Amniotic epithelial cell (primary cell): ENCODE measurements around the gene MEGF11.
"Not testable (repeated sequence)": the region's sequence is repeated elsewhere in the genome, so short reads cannot be mapped to it uniquely, and the experiment has no call there.

Experiments used
- DNase-seq: peaks from one replicate; pipeline ENCODE4 v3.0.0-alpha.2; 2010; ENCODE audit warnings: low read depth

MEGF11 gene

GRCh38 chr15:66275352-66275751, 21.8 kb upstream of the MEGF11 start:
- DNase-seq, result no peak

- DNase-seq, result no peak
Observed at GRCh38 chr15:66270932-66271331, 17.4 kb upstream of the MEGF11 start.

- peak; percentile 51 for DNase-seq
Observed at GRCh38 chr15:66269326-66270090, 16.0 kb upstream of the MEGF11 start.

- DNase-seq, result no peak
Observed at GRCh38 chr15:66264859-66265513, 11.4 kb upstream of the MEGF11 start.

- DNase-seq, result not testable (repeated sequence)
Observed at GRCh38 chr15:66262837-66263236, 9.3 kb upstream of the MEGF11 start.

DNA sequence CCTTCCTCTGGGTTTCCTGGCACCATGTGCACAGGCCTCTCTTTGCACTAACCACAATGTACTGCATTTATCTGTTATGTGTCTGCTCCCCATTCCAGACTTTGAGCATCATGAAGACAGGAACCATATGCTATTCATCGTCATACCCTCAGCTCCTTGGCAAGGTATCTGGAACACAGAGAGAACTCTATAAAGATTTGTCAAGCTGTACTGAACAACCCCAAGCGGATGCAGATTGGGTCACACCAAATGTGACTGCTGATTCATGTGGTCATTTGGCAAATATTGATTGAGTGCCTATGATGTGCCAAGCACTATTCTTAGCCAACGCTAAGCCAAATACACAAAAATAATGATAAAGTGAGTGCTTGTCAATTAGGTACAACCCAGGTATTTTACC, 7.5 kb upstream of the MEGF11 start:
- DNase-seq, result no peak

DNA sequence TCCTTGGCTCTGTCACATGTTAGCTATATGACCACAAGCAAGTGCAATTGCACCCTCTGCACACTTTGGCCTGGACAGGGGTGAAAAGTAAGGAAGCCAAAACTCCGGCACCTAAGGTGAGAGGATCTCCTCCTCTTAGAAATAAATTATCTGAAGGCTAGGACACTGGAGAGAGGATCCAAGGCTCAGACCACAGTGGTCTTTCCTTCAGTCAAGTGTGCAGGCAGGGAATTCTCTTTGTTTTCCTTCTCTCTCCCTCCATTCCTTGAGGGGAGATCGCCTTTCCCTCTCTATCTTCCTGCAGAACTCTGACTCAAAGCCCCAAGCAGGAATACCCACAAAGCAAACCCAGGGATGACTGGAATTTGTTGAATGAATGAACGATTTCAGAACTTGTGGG, 3.1 kb upstream of the MEGF11 start:
- no peak for DNase-seq

GRCh38 chr15:66254951-66255676, 1.6 kb upstream of the MEGF11 start:
- no peak for DNase-seq

GRCh38 chr15:66254089-66254950, 770 bp upstream of the MEGF11 start:
- no peak for DNase-seq

- DNase-seq, result peak; percentile 19
Observed at GRCh38 chr15:66252685-66253417, 699 bp downstream of the MEGF11 start.

DNA sequence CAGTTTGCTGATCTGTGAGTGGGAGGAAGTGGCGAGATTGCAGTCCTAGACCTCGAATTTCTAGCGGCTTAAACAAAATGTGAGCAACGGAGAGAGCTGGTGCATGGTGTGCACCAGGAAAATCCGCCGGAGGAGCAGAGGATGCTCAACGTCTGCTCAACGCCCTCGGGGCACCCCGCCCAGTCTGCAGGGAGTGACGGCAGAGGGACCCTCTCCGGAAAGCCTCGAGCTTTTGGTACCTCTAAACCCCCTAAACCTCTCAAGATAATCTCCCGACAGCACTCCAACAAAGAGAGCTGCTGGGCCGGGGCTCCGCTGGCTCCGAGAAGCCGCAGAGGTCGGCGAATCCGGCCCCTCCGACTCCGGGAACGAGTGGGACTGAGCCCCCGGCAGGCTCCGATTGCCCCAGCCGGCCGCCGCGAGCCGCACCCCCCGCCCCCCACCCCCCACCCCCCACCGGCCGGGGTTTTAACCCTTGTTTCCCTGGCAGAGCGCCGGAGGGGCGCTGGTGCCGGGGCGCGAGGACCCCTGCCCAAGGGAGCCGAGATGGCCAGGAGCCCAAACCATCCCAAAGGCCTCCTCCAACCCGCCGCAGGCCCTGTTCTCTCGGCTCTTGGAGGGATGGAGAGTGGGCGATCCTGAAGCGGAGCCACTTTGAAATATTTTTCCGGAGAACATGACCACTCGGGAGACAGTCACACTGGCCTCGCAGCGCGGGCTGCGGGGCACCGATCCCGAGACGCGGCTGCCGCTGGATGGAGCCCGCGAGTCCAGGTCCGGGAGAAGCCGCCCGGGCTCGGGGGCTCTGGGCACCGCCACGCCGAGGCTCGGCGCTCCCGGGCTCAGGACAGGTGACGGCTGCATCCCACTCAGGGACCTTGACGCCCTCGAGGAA, 1.5 kb downstream of the MEGF11 start:
- peak; percentile 20 for DNase-seq

GRCh38 chr15:66251065-66251789, 2.3 kb downstream of the MEGF11 start:
- DNase-seq, result no peak

DNA sequence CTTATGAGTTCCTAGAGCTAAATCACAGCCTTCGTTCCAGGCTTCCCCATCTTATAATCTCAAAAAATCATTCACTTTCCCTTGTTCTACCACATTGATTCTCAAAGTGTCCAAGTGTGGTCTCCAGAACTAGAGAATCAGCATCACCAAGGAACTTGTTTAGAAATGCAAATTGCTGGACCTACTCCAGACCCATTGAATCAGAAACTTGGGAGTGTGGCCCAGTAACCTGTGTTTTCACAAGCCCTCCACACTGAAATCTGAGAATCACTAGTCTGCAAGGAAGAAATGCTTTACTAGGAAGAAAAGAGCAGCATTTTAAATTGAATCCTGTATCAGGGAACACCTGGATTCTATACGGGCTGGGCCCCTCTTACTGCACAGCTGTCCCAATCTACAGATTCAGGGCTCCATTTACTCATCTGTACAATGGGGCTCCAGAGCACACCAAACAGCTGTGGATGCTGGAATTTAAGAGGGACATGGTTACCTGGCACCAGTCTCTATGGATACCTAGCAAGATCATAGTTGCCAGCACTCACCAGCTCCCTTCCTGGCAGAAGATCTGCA, 3.9 kb downstream of the MEGF11 start:
- DNase-seq, result no peak

DNA sequence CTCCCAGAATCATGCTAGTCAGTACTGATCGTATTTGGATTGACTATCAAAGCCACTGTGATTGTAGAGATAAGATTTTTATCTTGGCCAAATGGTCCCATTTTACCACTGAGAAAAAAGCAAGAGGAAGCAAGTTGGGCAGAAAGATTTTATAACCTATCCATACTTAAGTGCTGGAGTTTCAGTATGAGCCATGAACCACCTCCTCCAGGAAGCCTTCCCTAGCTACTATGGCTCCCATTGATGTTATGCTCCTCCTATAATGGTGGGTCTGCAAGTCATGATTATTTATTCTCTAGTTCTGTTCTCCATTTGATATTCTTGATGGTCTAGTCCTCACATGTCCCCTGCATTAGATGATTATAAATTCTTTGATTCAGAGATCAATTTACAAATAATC, 6.6 kb downstream of the MEGF11 start:
- DNase-seq, result no peak

GRCh38 chr15:66245832-66246231, 7.7 kb downstream of the MEGF11 start:
- not testable (repeated sequence) for DNase-seq

GRCh38 chr15:66241908-66242285, 11.7 kb downstream of the MEGF11 start:
- no peak for DNase-seq

DNA sequence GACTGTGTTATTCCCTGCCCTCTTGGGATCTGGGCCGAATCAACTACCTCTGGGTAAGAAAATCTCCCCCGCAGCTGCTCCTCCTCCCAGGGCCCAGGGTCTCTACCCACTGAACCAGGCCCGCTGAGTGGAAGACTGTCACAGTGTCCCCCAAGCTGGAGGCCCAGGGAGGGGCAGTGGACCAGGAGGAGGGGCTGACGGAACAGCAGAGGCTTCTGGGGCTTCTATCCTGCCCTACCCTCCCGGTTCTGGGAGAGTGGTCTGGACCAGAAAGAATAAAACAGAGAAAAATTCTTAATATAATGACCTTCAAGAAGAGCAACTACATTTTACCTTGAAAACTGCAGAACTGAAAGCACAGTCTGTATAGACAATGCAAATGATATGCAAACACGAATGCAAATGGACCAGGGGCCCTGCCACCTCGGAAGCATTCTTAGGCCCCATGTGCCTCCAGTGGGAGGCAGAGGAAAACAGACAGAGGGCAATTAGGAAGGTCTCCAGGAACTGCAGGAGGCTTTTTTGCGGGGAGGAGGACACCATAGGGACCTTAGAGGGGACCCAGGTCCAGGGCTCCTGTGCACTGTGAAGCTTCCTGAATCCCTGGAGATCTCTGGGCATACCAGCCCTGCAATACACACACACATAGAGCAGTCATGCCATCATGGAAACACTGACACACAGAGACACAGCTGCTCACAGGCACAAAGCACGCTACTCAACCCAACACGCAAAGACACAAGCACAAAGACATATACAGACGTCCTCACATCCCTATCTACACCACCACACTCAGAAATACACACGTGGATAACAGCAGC, 12.3 kb downstream of the MEGF11 start:
- no peak for DNase-seq

DNA sequence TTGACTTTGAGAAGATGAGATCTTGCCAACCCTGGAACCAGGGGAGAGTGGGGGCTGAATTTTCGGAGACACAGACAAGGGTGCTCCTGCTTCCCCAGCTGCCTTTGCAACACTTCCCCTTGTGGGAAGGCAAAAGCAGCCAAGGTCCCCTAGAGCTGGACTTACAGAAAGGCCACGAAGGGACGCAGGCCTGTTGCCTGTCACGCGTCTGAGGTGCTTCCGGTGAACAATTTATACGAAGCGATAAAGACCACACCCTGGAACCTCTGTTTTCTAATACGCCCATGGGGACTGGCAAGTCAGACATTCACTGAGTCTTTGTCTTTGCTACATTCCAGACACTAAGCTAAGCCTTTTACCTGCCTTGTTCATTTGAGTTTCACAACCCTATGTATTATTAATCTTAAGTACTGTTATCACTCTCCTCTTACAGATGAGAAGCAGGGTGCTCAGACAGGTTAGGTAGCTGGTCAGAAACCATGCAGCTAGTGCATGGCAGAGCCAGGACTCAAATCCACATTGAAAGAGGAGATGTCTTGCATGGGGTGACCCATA, 13.2 kb downstream of the MEGF11 start:
- DNase-seq, result no peak
